B cell (primary cell): ENCODE results near the gene CDH1. TPM values are rescaled to one million over a fixed set of nuclear protein-coding genes. Genes with fewer than 3 reads are reported as not detected.

Experiments used
- ATAC-seq: fragments of 200-7000 bp; cut with Tn5 transposase; one replicate; pipeline ENCODE4 v1.10.0; 2021; ENCODE audit warnings: low read depth, mild to moderate bottlenecking, moderate number of reproducible peaks, moderate library complexity
- CTCF ChIA-PET: fragments of 350-600 bp; sonication (Branson Sonifier 250); formaldehyde crosslinking; loops from one replicate; lab custom pipeline; 2021; ENCODE audit warnings: antibody characterized with exemption, inconsistent platforms; lab: Charles Lee
- POLR2A ChIA-PET: fragments of 350-600 bp; sonication (Branson Sonifier 250); formaldehyde crosslinking; loops from one replicate; lab custom pipeline; 2021; ENCODE audit warnings: antibody characterized with exemption; lab: Charles Lee
- DNase-seq: peaks from one replicate; pipeline ENCODE4 v3.0.0; 2013
- H2AFZ ChIP-seq: 2 replicates; pipeline ENCODE4 v1.6.1; 2012; ENCODE audit warnings: mild to moderate bottlenecking, low read depth, low read length; ENCODE audit not compliant: insufficient read depth, poor library complexity, severe bottlenecking
- H3K27ac ChIP-seq, 2 donors: 1 replicate in 1 of 2; 2 replicates in 1 of 2; pipeline ENCODE4 v1.5.1; 2012 to 2013; ENCODE audit warnings: low read length in 2 of 2, mild to moderate bottlenecking in 2 of 2, moderate library complexity in 1 of 2
- H3K27me3 ChIP-seq, 4 experiments: fragments of 200-600 bp in 1 of 4; sonication (generic) in 1 of 4; replicated peaks in 1 of 4; 1 replicate in 2 of 4; 2 replicates in 2 of 4; pipeline versions ENCODE4 v1.6.1 to v1.7.0; 2013 to 2016; ENCODE audit warnings: low read length in 3 of 4, mild to moderate bottlenecking in 2 of 4, mixed read lengths in 1 of 4, moderate library complexity in 1 of 4; ENCODE audit not compliant: insufficient read depth in 4 of 4, control insufficient read depth in 3 of 4; ENCODE audit errors: control extremely low read depth in 1 of 4
- H3K36me3 ChIP-seq, 2 experiments: replicated peaks in 1 of 2; 1 replicate in 1 of 2; 2 replicates in 1 of 2; pipeline versions ENCODE4 v1.6.1 to v1.7.1; 2013; ENCODE audit warnings: low read length in 1 of 2; ENCODE audit not compliant: insufficient read depth in 2 of 2, control insufficient read depth in 1 of 2; ENCODE audit errors: control extremely low read depth in 1 of 2, extremely low read depth in 1 of 2
- H3K4me1 ChIP-seq, 2 donors: fragments of 200-600 bp in 1 of 2; sonication (generic) in 1 of 2; 1 replicate in 1 of 2; 2 replicates in 1 of 2; pipeline versions ENCODE4 v1.5.1 to v1.6.1; 2013 to 2017; ENCODE audit warnings: low read length in 2 of 2; ENCODE audit not compliant: control insufficient read depth in 2 of 2, insufficient read depth in 2 of 2
- H3K4me2 ChIP-seq: replicated peaks from 2 replicates; pipeline ENCODE3; 2012; ENCODE audit warnings: mild to moderate bottlenecking, low read depth, low read length; ENCODE audit not compliant: poor library complexity, severe bottlenecking
- H3K4me3 ChIP-seq, 5 experiments: fragments of 200-600 bp in 1 of 5; sonication (generic) in 1 of 5; 1 replicate in 3 of 5; 2 replicates in 2 of 5; pipeline versions ENCODE4 v1.5.1 to v1.7.0; 2011 to 2016; ENCODE audit warnings: low read length in 4 of 5, mild to moderate bottlenecking in 4 of 5, low read depth in 2 of 5, control low read depth in 1 of 5, moderate library complexity in 1 of 5; ENCODE audit not compliant: insufficient read depth in 1 of 5; ENCODE audit errors: control extremely low read depth in 1 of 5, extremely low read depth in 1 of 5
- H3K79me2 ChIP-seq: fragments of 200-600 bp; sonication (generic); one replicate; pipeline ENCODE4 v1.6.0; 2016; ENCODE audit warnings: low read length; ENCODE audit not compliant: control insufficient read depth, insufficient read depth
- H3K9ac ChIP-seq: fragments of 200-600 bp; sonication (generic); 2 replicates; pipeline ENCODE4 v1.6.1; 2017; ENCODE audit warnings: mild to moderate bottlenecking, low read length, moderate library complexity
- H3K9me3 ChIP-seq, 3 donors: one replicate each; pipeline versions ENCODE4 v1.6.1 to v1.7.1; 2013; ENCODE audit warnings: low read length in 2 of 3; ENCODE audit not compliant: control insufficient read depth in 2 of 3, insufficient read depth in 1 of 3; ENCODE audit errors: control extremely low read depth in 1 of 3
- H4K20me1 ChIP-seq: 2 replicates; pipeline ENCODE4 v1.6.0; 2012; ENCODE audit warnings: mild to moderate bottlenecking, low read length; ENCODE audit not compliant: insufficient read depth, control insufficient read depth, poor library complexity, severe bottlenecking
- H3K27ac Mint-ChIP-seq: one replicate; pipeline ENCODE4 v1.8.0; 2021; ENCODE audit warnings: mixed read lengths
- H3K27me3 Mint-ChIP-seq: one replicate; pipeline ENCODE4 v1.8.0; 2021; ENCODE audit warnings: mixed read lengths
- H3K4me1 Mint-ChIP-seq: one replicate; pipeline ENCODE4 v1.8.0; 2021; ENCODE audit warnings: mixed read lengths
- H3K4me3 Mint-ChIP-seq: one replicate; pipeline ENCODE4 v1.8.0; 2021; ENCODE audit warnings: mixed read lengths
- H3K9me3 Mint-ChIP-seq: one replicate; pipeline ENCODE4 v1.8.0; 2022; ENCODE audit warnings: mixed read lengths; ENCODE audit not compliant: insufficient read depth
- EZH2 ChIP-seq: IDR thresholded peaks from 2 replicates; pipeline ENCODE4 v1.6.1; 2012; ENCODE audit warnings: borderline replicate concordance, low read depth, mild to moderate bottlenecking, moderate library complexity, low read length; ENCODE audit not compliant: insufficient read depth, poor library complexity, severe bottlenecking
- WGBS: methylation state at CpG from one replicate; pipeline ENCODE4 v1.1.5; 2013; ENCODE audit warnings: missing lambda C conversion rate; ENCODE audit not compliant: insufficient coverage; 5-methylcytosine and 5-hydroxymethylcytosine counted together
- intact Hi-C: fragments of 100-400 bp; cut with micrococcal nuclease; formaldehyde crosslinking; loops from one replicate; pipeline ENCODE4 v1.10.0; 2022
- polyA plus RNA-seq: library from polyadenylated mRNA; depleted of rRNA; stranded (reverse); fragments of >200 nt; gene quantifications from 2 replicates; pipeline ENCODE4 v1.2.3, GENCODE V29; 2012
- total RNA-seq, 2 donors: library from RNA; stranded (reverse); fragments of 120-200 nt in 1 of 2; gene quantifications; 1 replicate in 1 of 2; 2 replicates in 1 of 2; pipeline versions ENCODE4 v1.2.3 to v1.2.4, GENCODE V29; 2013 to 2022
- TF ChIP-seq, protein P1 (sequence below): fragments of 200-600 bp; IDR thresholded peaks from one replicate; pipeline ENCODE4 v1.8.0; 2022; ENCODE audit warnings: antibody characterized with exemption, mild to moderate bottlenecking

The CDH1 gene
- total and polyA plus RNA-seq, 2 donors (not counting 1 experiment from before 2014, with no cell fraction given) = 2.0 TPM; not detected in 1

DNA sequence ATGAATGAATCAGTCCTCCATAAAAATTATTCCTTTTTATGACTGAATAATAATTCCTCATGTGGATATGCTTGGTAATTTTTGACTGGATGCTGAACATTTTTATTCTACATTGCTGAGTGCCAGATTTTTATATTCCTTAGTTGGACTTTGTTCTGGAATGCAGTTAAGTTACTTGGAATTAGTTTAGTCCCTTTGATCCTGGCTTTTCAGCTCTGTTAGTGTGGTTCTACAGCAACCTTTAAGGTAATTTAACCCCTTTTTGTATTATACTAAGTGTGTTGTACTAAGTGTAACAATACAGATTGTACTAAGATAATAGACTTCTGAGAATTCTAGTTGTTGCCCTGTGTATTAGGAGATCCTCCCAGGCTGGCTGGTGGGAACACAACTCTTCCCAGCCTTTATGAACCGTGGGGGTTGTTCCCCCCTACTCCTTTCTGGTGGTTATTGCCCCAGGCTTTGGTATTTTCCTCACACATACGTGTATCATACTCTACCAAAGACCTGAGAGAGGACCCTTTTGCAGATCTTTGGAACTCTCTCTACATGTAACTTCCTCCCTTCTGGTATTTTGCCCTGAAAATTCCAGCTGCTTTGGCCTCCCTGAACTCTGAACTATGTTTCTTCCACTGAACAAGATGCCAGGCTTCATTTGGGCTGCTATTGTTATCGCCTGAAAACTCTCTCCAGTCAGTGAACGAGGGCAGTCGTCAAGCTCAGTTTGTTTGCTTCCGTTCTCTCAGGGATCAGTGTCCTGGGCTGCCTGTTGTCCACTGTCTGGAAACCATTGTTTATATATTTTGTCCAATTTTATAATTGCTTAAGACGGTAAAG, 136.8 kb downstream of the CDH1 start:
- no peaks in the 10 kb centered on the region for H3K9me3 Mint-ChIP-seq
- Histone ChIP-seq H3K4me2 (no peak overlapping the region), H3K9ac (no peak overlapping the region), H2AFZ (no peak overlapping the region), H3K27ac (no peak overlapping the region), H3K9me3 (no peaks in the 10 kb centered on the region), H3K27me3 (no peaks in the 10 kb centered on the region), H3K4me1 (no peaks in the 10 kb centered on the region), H3K36me3 (peaks cover 2 to 29% of the 10 kb centered on the region in 2 experiments), H4K20me1 (no peaks in the 10 kb centered on the region), H3K79me2 (no peaks in the 10 kb centered on the region), H3K4me3 (no peak overlapping the region)
- POLR2A ChIA-PET = no interaction called here
- no peak for ATAC-seq
- TF ChIP-seq, protein P1, sequence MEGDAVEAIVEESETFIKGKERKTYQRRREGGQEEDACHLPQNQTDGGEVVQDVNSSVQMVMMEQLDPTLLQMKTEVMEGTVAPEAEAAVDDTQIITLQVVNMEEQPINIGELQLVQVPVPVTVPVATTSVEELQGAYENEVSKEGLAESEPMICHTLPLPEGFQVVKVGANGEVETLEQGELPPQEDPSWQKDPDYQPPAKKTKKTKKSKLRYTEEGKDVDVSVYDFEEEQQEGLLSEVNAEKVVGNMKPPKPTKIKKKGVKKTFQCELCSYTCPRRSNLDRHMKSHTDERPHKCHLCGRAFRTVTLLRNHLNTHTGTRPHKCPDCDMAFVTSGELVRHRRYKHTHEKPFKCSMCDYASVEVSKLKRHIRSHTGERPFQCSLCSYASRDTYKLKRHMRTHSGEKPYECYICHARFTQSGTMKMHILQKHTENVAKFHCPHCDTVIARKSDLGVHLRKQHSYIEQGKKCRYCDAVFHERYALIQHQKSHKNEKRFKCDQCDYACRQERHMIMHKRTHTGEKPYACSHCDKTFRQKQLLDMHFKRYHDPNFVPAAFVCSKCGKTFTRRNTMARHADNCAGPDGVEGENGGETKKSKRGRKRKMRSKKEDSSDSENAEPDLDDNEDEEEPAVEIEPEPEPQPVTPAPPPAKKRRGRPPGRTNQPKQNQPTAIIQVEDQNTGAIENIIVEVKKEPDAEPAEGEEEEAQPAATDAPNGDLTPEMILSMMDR = no peak
- no peak for TF ChIP-seq EZH2
- intact Hi-C loops = no loop called here
- H3K27ac Mint-ChIP-seq = no peak overlapping the region
- H3K4me3 Mint-ChIP-seq = no peak overlapping the region
- H3K4me1 Mint-ChIP-seq = no peaks in the 10 kb centered on the region
- no peaks in the 10 kb centered on the region for H3K27me3 Mint-ChIP-seq
- DNase-seq = no peak
- CTCF ChIA-PET = no interaction called here
- 100% methylated on average over 4 of the region's 7 CpGs for WGBS

- H3K4me3 Mint-ChIP-seq = no peak overlapping the region
- ATAC-seq (no peak), DNase-seq (no peak)
- no peak overlapping the region for H3K27ac Mint-ChIP-seq
- no peak overlapping the region for H3K4me3 ChIP-seq
- CTCF ChIA-PET = no interaction called here
- H3K4me2 ChIP-seq = no peak overlapping the region
- TF ChIP-seq, protein P1 = no peak
- TF ChIP-seq EZH2 = no peak
- H3K27me3 Mint-ChIP-seq = no peaks in the 10 kb centered on the region
- H3K79me2 ChIP-seq = no peaks in the 10 kb centered on the region
- no peak overlapping the region for H2AFZ ChIP-seq
- no peaks in the 10 kb centered on the region for H3K27me3 ChIP-seq
- no peak overlapping the region for H3K27ac ChIP-seq
- intact Hi-C loops = no loop called here
- H3K36me3 ChIP-seq = peaks cover 2 to 35% of the 10 kb centered on the region in 2 experiments
- H3K9me3 ChIP-seq = no peaks in the 10 kb centered on the region
- H3K9me3 Mint-ChIP-seq = no peaks in the 10 kb centered on the region
- POLR2A ChIA-PET = no interaction called here
- no CpG with 5 or more reads among the region's 4 CpGs for WGBS
- H3K9ac ChIP-seq = no peak overlapping the region
- H3K4me1 ChIP-seq = no peaks in the 10 kb centered on the region
- no peaks in the 10 kb centered on the region for H4K20me1 ChIP-seq
- no peaks in the 10 kb centered on the region for H3K4me1 Mint-ChIP-seq
Observed at GRCh38 chr16:68875871-68876270, 138.8 kb downstream of the CDH1 start.
